ENCODE results near the gene PAX9.

Gene PAX9

GRCh38 chr14:36662543-36663403 lies 1.1 kb downstream of the PAX9 start:
- Histone ChIP-seq H3K27ac (no peak overlapping the region), H3K4me3 (ENCODE audit: low read depth, low read length) (no peak overlapping the region), H3K36me3 (no peaks in the 10 kb centered on the region), H3K9me3 (ENCODE audit: severe bottlenecking) (peaks cover 7% of the 10 kb centered on the region), H3K27me3 (ENCODE audit: insufficient read depth, low read depth, severe bottlenecking) (peaks cover 90% of the 10 kb centered on the region)
- no peak for DNase-seq
- TF ChIP-seq CTCF (IDR thresholded peaks at IDR 0.05; ENCODE audit: low read depth, low read length) = no peak

DNA sequence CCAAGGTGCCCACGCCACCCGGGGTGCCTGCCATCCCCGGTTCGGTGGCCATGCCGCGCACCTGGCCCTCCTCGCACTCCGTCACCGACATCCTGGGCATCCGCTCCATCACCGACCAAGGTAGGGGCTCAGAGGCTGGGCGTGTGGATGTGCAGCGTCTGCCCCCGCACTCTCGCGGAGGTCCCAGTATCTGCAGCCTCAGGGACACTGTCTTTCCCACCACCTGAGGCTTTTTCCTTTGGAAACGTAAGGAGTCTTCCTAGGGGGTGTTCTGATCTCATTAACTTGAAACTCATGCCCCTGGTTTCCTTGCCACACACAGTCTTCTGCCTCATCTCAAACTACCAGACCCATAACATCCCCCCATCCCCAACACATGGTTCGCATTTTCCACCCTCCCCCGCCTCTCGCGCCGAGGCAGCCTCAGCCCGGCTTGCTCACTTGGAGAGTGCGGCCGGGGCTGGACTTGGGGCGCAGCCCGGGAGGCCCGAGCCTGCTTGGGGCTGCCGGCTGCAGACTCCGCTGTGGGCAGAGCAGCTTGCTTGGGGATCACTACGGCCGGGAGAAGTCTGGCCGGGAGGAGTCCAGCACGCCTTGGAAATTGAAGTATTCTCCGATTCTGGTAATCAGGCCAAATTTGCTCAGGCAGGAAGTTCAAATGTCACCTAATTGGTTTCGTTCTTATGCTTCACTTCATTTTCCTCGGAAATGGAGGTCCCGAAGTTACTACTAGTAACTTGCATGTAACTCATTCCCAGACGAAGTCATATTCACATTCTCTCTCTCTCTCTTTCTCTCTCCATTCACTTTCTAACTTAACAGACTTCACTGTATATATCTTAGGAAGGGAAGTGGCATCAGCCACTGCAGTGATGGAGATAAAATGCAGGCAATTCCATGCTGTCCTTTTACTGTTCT lies 2.0 kb downstream of the PAX9 start:
- peaks cover 89% of the 10 kb centered on the region for H3K27me3 ChIP-seq (ENCODE audit: insufficient read depth, low read depth, severe bottlenecking)
- no peak for DNase-seq

GRCh38 chr14:36664322-36665193 lies 2.9 kb downstream of the PAX9 start:
- H3K4me3 ChIP-seq (ENCODE audit: low read depth, low read length) = no peak overlapping the region
- no peak overlapping the region for H3K27ac ChIP-seq
- peaks cover 87% of the 10 kb centered on the region for H3K27me3 ChIP-seq (ENCODE audit: insufficient read depth, low read depth, severe bottlenecking)
- TF ChIP-seq CTCF (IDR thresholded peaks at IDR 0.05; ENCODE audit: low read depth, low read length) = no peak
- H3K9me3 ChIP-seq (ENCODE audit: severe bottlenecking) = peaks cover 7% of the 10 kb centered on the region
- no peaks in the 10 kb centered on the region for H3K36me3 ChIP-seq
- DNase-seq = no peak

More for the DNA sequence above, 2.0 kb downstream of the PAX9 start:
- no peak overlapping the region for H3K4me3 ChIP-seq (ENCODE audit: low read depth, low read length)
- H3K27ac ChIP-seq = no peak overlapping the region
- no peak for TF ChIP-seq CTCF (IDR thresholded peaks at IDR 0.05; ENCODE audit: low read depth, low read length)
- H3K36me3 ChIP-seq = no peaks in the 10 kb centered on the region
- H3K9me3 ChIP-seq (ENCODE audit: severe bottlenecking) = peaks cover 7% of the 10 kb centered on the region

- Histone ChIP-seq H3K27me3 (ENCODE audit: insufficient read depth, low read depth, severe bottlenecking) (peaks cover 82% of the 10 kb centered on the region), H3K4me3 (ENCODE audit: low read depth, low read length) (no peak overlapping the region), H3K36me3 (no peaks in the 10 kb centered on the region), H3K9me3 (ENCODE audit: severe bottlenecking) (peaks cover 7% of the 10 kb centered on the region), H3K27ac (no peak overlapping the region)
- no peak for DNase-seq
- no peak for TF ChIP-seq CTCF (IDR thresholded peaks at IDR 0.05; ENCODE audit: low read depth, low read length)
These were observed 4.3 kb downstream of the PAX9 start for GRCh38 chr14:36665887-36666415.
